H1 (cell line): ENCODE measurements around the gene ASIC1. TPM values are rescaled to one million over a fixed set of nuclear protein-coding genes. Genes with fewer than 3 reads are reported as not detected.

Experiments
- CBX5 ChIP-seq: fragments of 300-800, 300-1000 bp; sonication (generic); IDR thresholded peaks from 2 replicates; pipeline ENCODE4 v1.7.1; 2016; ENCODE audit warnings: antibody characterized with exemption, low read length, low read depth
- EZH2 ChIP-seq: fragments of 200-600 bp; sonication (generic); IDR thresholded peaks from 2 replicates; pipeline ENCODE4 v1.7.1; 2012; ENCODE audit warnings: low read depth, mild to moderate bottlenecking, moderate library complexity, low read length, inconsistent platforms; ENCODE audit not compliant: severe bottlenecking
- HDAC6 ChIP-seq: IDR thresholded peaks from one replicate; pipeline ENCODE4 v1.7.1; 2012; ENCODE audit warnings: low read depth, mild to moderate bottlenecking, inconsistent platforms, low read length, moderate library complexity
- NRF1 ChIP-seq: IDR thresholded peaks from 2 replicates; pipeline ENCODE4 v1.6.1; 2011; ENCODE audit warnings: mild to moderate bottlenecking, low read depth, low read length, improper control_type of control experiment
- RAD21 ChIP-seq, 2 experiments: IDR thresholded peaks in 1 of 2; conservative IDR thresholded peaks in 1 of 2; 2 replicates each; pipeline ENCODE4 v1.6.1; 2011; ENCODE audit warnings: low read depth in 2 of 2, low read length in 2 of 2, improper control_type of control experiment in 1 of 2, inconsistent platforms in 1 of 2, mild to moderate bottlenecking in 1 of 2, moderate library complexity in 1 of 2
- SP2 ChIP-seq: IDR thresholded peaks from 2 replicates; pipeline ENCODE4 v1.6.1; 2012; ENCODE audit warnings: mild to moderate bottlenecking, low read length, inconsistent platforms
- TAF7 ChIP-seq: optimal IDR thresholded peaks from 2 replicates; pipeline ENCODE3; 2011; ENCODE audit warnings: low read depth, mild to moderate bottlenecking, inconsistent platforms, low read length, moderate library complexity, borderline replicate concordance
- polyA plus RNA-seq, 7 experiments: library from polyadenylated mRNA; depleted of rRNA in 3 of 7; stranded (reverse) in 5 of 7; unstranded in 2 of 7; fragments of >200 nt in 5 of 7; fragments of 200-250 nt in 2 of 7; gene quantifications; 1 replicate in 5 of 7; 2 replicates in 1 of 7; 4 replicates in 1 of 7; pipeline versions ENCODE4 v1.2.1 to v1.2.3, GENCODE V29; 2011 to 2013; ENCODE audit warnings: missing spikeins in 2 of 7, mixed read lengths in 2 of 7
- total RNA-seq: library from RNA; stranded (reverse); fragmentation: NEBNext Ultra II Directional; extraction: Animal tissue kit (Norgen Biotek cat#: 25700); gene quantifications from 2 replicates; pipeline ENCODE4 v1.2.1, GENCODE V29; 2021
- TF ChIP-seq, protein P1 (sequence below): fragments of 300-600 bp; sonication (generic); IDR thresholded peaks from 2 replicates; pipeline ENCODE4 v1.7.1; 2012; ENCODE audit warnings: low read length, moderate library complexity, mild to moderate bottlenecking, inconsistent platforms; ENCODE audit not compliant: insufficient replicate concordance

Gene ASIC1
- total and polyA plus RNA-seq, 2 of the 8 experiments (the other 6 are each of a cell fraction or from before 2014, with no cell fraction given): 2.4 to 4.4 TPM

DNA sequence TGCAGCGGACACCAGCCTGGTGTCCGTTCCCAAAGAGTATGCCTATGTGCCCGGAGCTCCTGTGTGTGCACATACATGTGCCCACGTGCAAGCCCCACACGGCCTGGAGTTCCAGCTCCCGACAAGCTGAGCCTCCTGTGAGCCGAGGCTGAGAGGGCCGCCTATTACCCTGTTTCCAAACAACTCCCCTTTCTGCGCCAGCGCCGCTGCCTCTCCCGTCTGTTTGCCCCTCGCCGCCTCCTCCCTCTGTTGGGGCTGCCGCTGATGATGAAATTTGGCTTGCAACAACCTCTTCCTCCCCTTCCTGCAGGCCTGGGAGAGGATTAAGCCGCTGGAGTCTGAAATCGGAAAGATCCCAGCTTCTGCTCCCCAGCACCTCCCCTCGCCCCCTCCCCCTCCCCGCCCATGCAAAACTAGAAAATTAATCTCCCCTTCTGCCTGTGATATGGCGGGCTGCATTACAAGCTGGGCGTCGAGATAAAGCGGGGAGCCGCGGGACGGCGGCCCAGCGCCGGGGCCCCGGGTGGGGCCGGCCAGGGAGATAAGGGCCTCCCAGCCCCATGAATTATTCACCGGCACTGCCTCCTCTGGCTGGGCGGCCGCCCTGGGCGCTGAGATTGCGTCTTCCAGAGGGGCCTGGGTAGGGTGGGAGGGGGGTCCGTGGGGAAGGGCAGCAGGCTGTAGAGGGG, 6.8 kb upstream of the ASIC1 start (continued):
- TF ChIP-seq, protein P1, sequence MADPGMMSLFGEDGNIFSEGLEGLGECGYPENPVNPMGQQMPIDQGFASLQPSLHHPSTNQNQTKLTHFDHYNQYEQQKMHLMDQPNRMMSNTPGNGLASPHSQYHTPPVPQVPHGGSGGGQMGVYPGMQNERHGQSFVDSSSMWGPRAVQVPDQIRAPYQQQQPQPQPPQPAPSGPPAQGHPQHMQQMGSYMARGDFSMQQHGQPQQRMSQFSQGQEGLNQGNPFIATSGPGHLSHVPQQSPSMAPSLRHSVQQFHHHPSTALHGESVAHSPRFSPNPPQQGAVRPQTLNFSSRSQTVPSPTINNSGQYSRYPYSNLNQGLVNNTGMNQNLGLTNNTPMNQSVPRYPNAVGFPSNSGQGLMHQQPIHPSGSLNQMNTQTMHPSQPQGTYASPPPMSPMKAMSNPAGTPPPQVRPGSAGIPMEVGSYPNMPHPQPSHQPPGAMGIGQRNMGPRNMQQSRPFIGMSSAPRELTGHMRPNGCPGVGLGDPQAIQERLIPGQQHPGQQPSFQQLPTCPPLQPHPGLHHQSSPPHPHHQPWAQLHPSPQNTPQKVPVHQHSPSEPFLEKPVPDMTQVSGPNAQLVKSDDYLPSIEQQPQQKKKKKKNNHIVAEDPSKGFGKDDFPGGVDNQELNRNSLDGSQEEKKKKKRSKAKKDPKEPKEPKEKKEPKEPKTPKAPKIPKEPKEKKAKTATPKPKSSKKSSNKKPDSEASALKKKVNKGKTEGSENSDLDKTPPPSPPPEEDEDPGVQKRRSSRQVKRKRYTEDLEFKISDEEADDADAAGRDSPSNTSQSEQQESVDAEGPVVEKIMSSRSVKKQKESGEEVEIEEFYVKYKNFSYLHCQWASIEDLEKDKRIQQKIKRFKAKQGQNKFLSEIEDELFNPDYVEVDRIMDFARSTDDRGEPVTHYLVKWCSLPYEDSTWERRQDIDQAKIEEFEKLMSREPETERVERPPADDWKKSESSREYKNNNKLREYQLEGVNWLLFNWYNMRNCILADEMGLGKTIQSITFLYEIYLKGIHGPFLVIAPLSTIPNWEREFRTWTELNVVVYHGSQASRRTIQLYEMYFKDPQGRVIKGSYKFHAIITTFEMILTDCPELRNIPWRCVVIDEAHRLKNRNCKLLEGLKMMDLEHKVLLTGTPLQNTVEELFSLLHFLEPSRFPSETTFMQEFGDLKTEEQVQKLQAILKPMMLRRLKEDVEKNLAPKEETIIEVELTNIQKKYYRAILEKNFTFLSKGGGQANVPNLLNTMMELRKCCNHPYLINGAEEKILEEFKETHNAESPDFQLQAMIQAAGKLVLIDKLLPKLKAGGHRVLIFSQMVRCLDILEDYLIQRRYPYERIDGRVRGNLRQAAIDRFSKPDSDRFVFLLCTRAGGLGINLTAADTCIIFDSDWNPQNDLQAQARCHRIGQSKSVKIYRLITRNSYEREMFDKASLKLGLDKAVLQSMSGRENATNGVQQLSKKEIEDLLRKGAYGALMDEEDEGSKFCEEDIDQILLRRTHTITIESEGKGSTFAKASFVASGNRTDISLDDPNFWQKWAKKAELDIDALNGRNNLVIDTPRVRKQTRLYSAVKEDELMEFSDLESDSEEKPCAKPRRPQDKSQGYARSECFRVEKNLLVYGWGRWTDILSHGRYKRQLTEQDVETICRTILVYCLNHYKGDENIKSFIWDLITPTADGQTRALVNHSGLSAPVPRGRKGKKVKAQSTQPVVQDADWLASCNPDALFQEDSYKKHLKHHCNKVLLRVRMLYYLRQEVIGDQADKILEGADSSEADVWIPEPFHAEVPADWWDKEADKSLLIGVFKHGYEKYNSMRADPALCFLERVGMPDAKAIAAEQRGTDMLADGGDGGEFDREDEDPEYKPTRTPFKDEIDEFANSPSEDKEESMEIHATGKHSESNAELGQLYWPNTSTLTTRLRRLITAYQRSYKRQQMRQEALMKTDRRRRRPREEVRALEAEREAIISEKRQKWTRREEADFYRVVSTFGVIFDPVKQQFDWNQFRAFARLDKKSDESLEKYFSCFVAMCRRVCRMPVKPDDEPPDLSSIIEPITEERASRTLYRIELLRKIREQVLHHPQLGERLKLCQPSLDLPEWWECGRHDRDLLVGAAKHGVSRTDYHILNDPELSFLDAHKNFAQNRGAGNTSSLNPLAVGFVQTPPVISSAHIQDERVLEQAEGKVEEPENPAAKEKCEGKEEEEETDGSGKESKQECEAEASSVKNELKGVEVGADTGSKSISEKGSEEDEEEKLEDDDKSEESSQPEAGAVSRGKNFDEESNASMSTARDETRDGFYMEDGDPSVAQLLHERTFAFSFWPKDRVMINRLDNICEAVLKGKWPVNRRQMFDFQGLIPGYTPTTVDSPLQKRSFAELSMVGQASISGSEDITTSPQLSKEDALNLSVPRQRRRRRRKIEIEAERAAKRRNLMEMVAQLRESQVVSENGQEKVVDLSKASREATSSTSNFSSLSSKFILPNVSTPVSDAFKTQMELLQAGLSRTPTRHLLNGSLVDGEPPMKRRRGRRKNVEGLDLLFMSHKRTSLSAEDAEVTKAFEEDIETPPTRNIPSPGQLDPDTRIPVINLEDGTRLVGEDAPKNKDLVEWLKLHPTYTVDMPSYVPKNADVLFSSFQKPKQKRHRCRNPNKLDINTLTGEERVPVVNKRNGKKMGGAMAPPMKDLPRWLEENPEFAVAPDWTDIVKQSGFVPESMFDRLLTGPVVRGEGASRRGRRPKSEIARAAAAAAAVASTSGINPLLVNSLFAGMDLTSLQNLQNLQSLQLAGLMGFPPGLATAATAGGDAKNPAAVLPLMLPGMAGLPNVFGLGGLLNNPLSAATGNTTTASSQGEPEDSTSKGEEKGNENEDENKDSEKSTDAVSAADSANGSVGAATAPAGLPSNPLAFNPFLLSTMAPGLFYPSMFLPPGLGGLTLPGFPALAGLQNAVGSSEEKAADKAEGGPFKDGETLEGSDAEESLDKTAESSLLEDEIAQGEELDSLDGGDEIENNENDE: no peak
- TF ChIP-seq EZH2 (peak; percentile 10), NRF1 (no peak), RAD21 (IDR thresholded peaks at IDR 0.05 in 1 of 2, conservative IDR thresholded peaks at IDR 0.05 in 1 of 2; ENCODE audit: low read depth in 2 of 2, low read length in 2 of 2) (no peak), CBX5 (no peak), TAF7 (no peak), SP2 (no peak), HDAC6 (no peak)
